Measurements from ENCODE around the gene MAP3K6.

MAP3K6 gene

GRCh38 chr1:27377760-27378495 lies 11.2 kb upstream of the MAP3K6 start:
- no peak for DNase-seq (ENCODE audit: low spot score)

DNA sequence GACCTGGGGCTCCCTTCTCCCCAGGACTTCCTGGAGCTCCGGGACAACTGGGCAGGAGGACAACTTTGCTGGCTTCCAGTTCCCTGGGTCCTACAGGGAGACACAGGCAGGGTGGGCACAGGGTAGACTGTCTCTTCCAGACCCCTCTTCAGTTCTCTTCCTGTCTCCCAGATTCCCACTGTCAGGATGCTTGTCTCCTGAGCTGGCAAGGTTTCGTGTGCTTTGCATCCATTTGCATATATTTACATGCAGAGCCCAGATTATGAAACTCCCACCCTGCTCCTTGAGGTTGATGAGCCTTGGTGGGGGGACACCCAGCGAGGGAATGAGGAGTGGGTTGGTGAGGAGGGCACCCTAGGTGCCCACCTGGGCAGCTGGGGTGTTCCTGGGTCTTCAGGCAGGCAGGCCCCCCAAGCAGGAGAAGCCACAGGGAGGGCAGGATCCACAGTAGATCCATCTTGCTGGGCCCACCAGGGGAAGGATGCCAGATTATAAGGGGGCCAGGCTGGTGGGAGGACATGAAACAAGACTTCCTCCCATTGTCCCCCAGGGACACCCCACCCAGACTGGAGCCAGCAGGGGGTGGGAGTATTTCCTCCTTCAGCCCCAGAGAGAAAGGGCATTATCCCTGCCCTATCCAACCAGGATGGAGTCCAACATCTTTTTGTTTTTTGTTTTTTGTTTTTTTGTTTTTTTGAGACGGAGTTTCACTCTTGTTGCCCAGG lies 7.8 kb upstream of the MAP3K6 start, which contains the start of gene FCN3:
FCN3 (minus strand) TSS at position 463 of the 725 bp plus-strand sequence; CDS start at position 457, 6 bp downstream.
- DNase-seq (ENCODE audit: low spot score): no peak

DNA sequence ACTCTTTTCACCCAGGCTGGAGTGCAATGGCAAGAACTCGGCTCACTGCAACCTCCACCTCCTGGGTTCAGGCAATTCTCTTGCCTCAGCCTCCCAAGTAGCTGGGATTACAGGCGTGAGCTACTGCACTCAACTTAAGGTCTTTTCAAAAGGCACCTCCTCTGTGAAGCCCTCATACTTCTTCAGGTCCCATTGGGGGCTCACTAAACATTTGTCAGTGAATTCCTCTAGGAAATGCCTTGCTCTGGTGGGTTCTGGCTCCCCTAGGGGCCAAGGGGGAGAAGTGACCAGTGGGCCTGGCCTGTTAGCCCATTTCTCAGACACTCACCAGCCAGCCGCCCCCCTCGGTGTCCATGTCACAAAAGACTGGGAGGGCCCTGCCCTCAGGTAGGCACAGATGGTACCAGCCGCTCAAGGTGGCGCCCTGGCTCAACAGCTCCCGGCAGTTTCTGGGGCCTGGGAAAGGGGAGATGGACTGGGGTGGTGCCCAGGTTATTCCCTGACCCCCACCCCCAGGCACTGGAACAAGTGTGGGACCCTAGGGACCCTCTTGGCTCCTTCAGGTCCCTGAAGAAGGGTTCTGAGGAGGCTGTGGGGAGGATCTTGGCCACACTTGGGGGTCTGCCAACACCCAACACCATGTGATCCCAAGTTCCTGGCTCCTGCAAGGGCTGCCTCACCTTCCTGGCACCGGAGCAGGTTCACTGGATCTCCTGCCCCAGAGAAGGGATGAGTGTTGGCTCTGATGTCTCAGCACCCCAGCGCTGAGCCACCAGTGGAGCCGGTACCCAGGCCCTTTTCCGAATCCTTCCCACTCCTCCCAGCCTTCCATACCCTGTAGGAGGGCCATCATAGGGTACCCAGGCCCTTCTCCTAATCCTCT lies 6.3 kb upstream of the MAP3K6 start:
- DNase-seq (ENCODE audit: low spot score): no peak

GRCh38 chr1:27372022-27372807 lies 5.5 kb upstream of the MAP3K6 start:
- DNase-seq (ENCODE audit: low spot score): no peak

- no peak for DNase-seq (ENCODE audit: low spot score)
Measured at GRCh38 chr1:27368869-27369582, 2.3 kb upstream of the MAP3K6 start.

DNA sequence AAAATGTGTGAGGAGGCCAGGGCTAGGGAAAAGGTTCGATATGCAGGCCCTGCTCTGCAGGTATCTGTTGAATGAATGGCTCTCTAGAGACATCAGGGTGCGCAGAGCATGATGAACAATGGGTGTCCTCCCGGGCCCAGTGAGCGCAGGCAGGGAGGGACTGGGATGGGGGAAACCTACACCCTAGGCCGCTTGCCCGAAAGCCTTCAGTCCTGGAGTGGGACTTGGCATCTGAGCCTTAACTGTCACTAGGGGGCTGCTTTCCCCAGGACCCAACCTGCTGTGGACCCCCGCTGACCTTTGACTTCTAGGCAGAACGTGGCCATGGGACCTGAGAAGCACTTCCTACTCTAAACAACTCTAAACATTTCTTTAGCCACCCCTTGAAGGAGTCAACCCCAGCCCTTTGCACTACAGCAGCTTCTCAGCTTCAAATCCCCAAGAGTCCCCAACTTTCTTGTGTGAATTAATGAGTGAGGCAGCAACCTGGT lies 444 bp upstream of the MAP3K6 start:
- DNase-seq (ENCODE audit: low spot score): no peak

GRCh38 chr1:27366113-27366410 lies 699 bp downstream of the MAP3K6 start:
- peak; percentile 62 for DNase-seq (ENCODE audit: low spot score)

DNA sequence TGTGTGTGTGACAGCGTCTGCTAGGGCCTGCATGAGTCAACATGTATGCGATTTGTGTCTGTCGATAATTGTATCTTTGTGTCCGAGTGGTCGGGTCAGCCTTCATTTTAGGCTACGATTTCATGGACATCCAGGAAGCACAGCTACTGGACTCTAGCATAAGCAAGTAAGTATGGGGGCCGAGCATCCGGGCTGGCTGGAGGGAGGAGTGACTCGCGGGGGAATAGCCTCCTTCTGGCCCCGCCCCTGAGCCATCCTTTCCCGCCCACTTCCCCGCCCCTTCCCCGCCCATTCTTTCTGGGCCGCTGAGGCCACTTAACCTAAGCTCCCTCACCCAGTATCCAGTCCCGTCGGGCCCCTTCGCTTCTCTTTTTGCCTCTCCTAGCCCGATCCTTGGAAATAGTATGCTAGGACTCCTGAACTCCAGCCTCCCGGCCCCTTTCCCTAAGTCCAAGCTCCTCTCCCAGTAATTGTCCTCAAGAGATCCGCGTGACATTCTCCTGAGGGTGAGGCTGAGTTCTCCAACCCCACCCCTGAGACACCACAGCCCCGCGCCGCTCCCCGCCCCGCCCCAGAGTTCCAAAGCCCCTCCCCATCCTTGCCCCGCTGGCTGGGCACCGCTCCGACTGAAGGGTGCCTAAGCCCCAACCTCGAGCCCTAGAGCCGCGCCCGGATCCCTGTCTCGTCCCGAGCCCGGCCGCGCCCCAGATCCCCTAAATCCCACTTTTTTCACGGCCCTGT lies 1.2 kb downstream of the MAP3K6 start:
- DNase-seq (ENCODE audit: low spot score): peak; percentile 77

- DNase-seq (ENCODE audit: low spot score): no peak
Measured at GRCh38 chr1:27364696-27365371, 1.9 kb downstream of the MAP3K6 start.

DNA sequence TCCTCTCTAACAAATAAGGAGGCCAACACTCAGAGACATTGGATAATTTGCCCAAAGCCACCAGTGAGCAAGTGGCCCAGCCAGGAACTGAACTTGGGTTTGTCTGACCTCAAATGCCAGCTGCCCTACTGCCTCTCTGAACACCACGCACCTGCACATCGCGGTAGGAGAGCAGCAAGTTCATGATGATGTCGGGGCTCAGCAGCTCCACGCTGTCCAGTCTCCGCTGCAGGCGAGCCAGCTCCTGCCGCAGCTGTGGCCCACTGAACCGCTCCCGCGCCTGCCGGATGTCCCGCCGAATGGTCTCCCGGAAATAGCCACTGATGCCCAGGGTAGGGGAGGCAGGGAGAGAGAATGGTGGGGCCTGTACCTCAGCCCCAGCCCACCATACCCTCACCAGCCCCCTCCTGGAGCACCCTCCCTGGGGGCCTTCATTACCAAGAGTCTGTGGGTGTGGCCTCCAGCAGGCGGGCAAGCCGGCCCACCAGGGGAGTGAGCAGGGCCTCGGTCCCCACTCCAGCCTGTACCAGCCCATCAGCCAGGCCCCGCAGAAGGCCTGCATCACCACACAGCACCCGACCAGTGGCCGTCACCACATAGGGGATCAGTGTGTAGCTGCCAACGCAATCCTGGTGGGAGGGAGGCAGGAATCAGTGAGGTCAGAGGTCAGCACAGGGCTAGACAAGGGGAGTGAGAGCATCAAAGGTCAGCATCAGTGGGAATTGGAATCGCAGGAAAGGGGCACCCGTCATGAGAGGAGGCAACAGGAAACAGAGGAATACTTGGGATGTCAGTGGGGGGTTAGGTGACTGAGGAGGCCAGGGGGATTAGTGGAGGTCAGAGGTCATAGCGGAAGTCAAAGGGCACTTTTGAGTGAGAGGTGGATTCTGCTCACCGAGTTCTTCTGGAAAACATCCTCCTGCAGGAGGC lies 2.7 kb downstream of the MAP3K6 start:
- no peak for DNase-seq (ENCODE audit: low spot score)

DNA sequence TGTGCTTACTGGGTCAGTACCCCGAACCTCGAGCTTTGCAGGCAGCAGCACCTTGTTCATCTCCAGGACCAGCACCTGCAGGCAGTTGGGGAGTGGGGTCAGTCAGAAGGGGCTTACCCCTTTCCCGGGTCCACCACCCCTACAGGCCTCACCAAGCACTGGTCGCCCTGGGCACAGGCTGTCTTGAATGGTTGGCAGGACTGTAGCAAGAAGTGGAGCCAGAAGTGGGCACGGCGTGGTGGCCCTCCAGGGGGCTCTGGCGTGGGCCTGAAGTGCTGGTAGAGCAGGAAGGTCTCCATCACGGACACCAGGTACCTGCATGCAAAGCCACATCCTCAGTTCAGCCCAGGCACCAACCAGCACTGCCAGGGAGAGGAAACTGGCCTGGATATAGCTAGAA lies 5.2 kb downstream of the MAP3K6 start:
- no peak for DNase-seq (ENCODE audit: low spot score)

GRCh38 chr1:27361044-27361402 lies 5.7 kb downstream of the MAP3K6 start:
- no peak for DNase-seq (ENCODE audit: low spot score)

- peak; percentile 34 for DNase-seq (ENCODE audit: low spot score)
Measured at GRCh38 chr1:27360159-27361043, 6.4 kb downstream of the MAP3K6 start.

DNA sequence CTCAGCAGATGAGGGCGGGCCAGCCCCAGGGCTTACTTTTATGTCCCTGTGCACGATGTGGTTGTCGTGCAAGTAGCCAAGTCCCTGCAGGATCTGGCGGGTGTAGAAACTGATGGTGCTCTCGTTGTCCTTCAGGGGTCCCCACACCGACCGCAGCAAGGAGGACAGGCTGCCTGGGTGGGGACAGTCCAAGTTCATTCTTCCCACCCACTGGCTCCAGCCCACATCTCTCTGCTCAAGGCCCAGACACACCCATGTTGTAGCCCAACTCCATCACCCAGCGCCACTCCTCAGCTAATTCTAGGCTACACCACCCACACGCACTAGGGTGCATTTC lies 7.0 kb downstream of the MAP3K6 start:
- no peak for DNase-seq (ENCODE audit: low spot score)

DNA sequence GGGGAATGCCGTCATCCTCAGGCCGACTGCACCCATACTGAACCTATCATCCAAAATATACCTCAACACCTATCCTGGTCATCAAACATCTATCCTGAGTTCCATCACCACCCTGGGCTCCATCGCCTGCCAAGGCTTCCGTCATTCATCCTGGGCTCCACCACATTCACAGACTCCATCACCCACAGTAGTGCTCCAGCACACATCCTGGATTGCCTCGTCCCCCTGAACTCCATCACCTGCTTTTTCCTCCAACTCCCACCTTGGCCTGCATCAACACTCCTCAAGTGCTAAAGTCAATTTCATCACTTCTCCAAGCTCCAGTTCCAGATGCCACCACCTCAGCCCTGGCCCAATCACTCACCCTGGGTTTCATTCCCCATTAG lies 7.8 kb downstream of the MAP3K6 start:
- DNase-seq (ENCODE audit: low spot score): no peak

- no peak for DNase-seq (ENCODE audit: low spot score)
Measured at GRCh38 chr1:27358038-27358927, 8.5 kb downstream of the MAP3K6 start.
